B cell (primary cell): Measurements from ENCODE around the gene HIPK3. TPM values are rescaled to one million over a fixed set of nuclear protein-coding genes. Genes with fewer than 3 reads are reported as not detected.

Experiments
- ATAC-seq: fragments of 200-7000 bp; cut with Tn5 transposase; one replicate; pipeline ENCODE4 v1.10.0; 2021; ENCODE audit warnings: low read depth, mild to moderate bottlenecking, moderate number of reproducible peaks, moderate library complexity
- CTCF ChIA-PET: fragments of 350-600 bp; sonication (Branson Sonifier 250); formaldehyde crosslinking; loops from one replicate; lab custom pipeline; 2021; ENCODE audit warnings: antibody characterized with exemption, inconsistent platforms; lab: Charles Lee
- POLR2A ChIA-PET: fragments of 350-600 bp; sonication (Branson Sonifier 250); formaldehyde crosslinking; loops from one replicate; lab custom pipeline; 2021; ENCODE audit warnings: antibody characterized with exemption; lab: Charles Lee
- DNase-seq: peaks from one replicate; pipeline ENCODE4 v3.0.0; 2013
- H2AFZ ChIP-seq: 2 replicates; pipeline ENCODE4 v1.6.1; 2012; ENCODE audit warnings: mild to moderate bottlenecking, low read depth, low read length; ENCODE audit not compliant: insufficient read depth, poor library complexity, severe bottlenecking
- H3K27ac ChIP-seq, 2 donors: 1 replicate in 1 of 2; 2 replicates in 1 of 2; pipeline ENCODE4 v1.5.1; 2012 to 2013; ENCODE audit warnings: low read length in 2 of 2, mild to moderate bottlenecking in 2 of 2, moderate library complexity in 1 of 2
- H3K27me3 ChIP-seq, 4 experiments: fragments of 200-600 bp in 1 of 4; sonication (generic) in 1 of 4; replicated peaks in 1 of 4; 1 replicate in 2 of 4; 2 replicates in 2 of 4; pipeline versions ENCODE4 v1.6.1 to v1.7.0; 2013 to 2016; ENCODE audit warnings: low read length in 3 of 4, mild to moderate bottlenecking in 2 of 4, mixed read lengths in 1 of 4, moderate library complexity in 1 of 4; ENCODE audit not compliant: insufficient read depth in 4 of 4, control insufficient read depth in 3 of 4; ENCODE audit errors: control extremely low read depth in 1 of 4
- H3K36me3 ChIP-seq, 2 experiments: replicated peaks in 1 of 2; 1 replicate in 1 of 2; 2 replicates in 1 of 2; pipeline versions ENCODE4 v1.6.1 to v1.7.1; 2013; ENCODE audit warnings: low read length in 1 of 2; ENCODE audit not compliant: insufficient read depth in 2 of 2, control insufficient read depth in 1 of 2; ENCODE audit errors: control extremely low read depth in 1 of 2, extremely low read depth in 1 of 2
- H3K4me1 ChIP-seq, 2 donors: fragments of 200-600 bp in 1 of 2; sonication (generic) in 1 of 2; 1 replicate in 1 of 2; 2 replicates in 1 of 2; pipeline versions ENCODE4 v1.5.1 to v1.6.1; 2013 to 2017; ENCODE audit warnings: low read length in 2 of 2; ENCODE audit not compliant: control insufficient read depth in 2 of 2, insufficient read depth in 2 of 2
- H3K4me2 ChIP-seq: replicated peaks from 2 replicates; pipeline ENCODE3; 2012; ENCODE audit warnings: mild to moderate bottlenecking, low read depth, low read length; ENCODE audit not compliant: poor library complexity, severe bottlenecking
- H3K4me3 ChIP-seq, 5 experiments: fragments of 200-600 bp in 1 of 5; sonication (generic) in 1 of 5; 1 replicate in 3 of 5; 2 replicates in 2 of 5; pipeline versions ENCODE4 v1.5.1 to v1.7.0; 2011 to 2016; ENCODE audit warnings: low read length in 4 of 5, mild to moderate bottlenecking in 4 of 5, low read depth in 2 of 5, control low read depth in 1 of 5, moderate library complexity in 1 of 5; ENCODE audit not compliant: insufficient read depth in 1 of 5; ENCODE audit errors: control extremely low read depth in 1 of 5, extremely low read depth in 1 of 5
- H3K79me2 ChIP-seq: fragments of 200-600 bp; sonication (generic); one replicate; pipeline ENCODE4 v1.6.0; 2016; ENCODE audit warnings: low read length; ENCODE audit not compliant: control insufficient read depth, insufficient read depth
- H3K9ac ChIP-seq: fragments of 200-600 bp; sonication (generic); 2 replicates; pipeline ENCODE4 v1.6.1; 2017; ENCODE audit warnings: mild to moderate bottlenecking, low read length, moderate library complexity
- H3K9me3 ChIP-seq, 3 donors: one replicate each; pipeline versions ENCODE4 v1.6.1 to v1.7.1; 2013; ENCODE audit warnings: low read length in 2 of 3; ENCODE audit not compliant: control insufficient read depth in 2 of 3, insufficient read depth in 1 of 3; ENCODE audit errors: control extremely low read depth in 1 of 3
- H4K20me1 ChIP-seq: 2 replicates; pipeline ENCODE4 v1.6.0; 2012; ENCODE audit warnings: mild to moderate bottlenecking, low read length; ENCODE audit not compliant: insufficient read depth, control insufficient read depth, poor library complexity, severe bottlenecking
- H3K27ac Mint-ChIP-seq: one replicate; pipeline ENCODE4 v1.8.0; 2021; ENCODE audit warnings: mixed read lengths
- H3K27me3 Mint-ChIP-seq: one replicate; pipeline ENCODE4 v1.8.0; 2021; ENCODE audit warnings: mixed read lengths
- H3K4me1 Mint-ChIP-seq: one replicate; pipeline ENCODE4 v1.8.0; 2021; ENCODE audit warnings: mixed read lengths
- H3K4me3 Mint-ChIP-seq: one replicate; pipeline ENCODE4 v1.8.0; 2021; ENCODE audit warnings: mixed read lengths
- H3K9me3 Mint-ChIP-seq: one replicate; pipeline ENCODE4 v1.8.0; 2022; ENCODE audit warnings: mixed read lengths; ENCODE audit not compliant: insufficient read depth
- EZH2 ChIP-seq: IDR thresholded peaks from 2 replicates; pipeline ENCODE4 v1.6.1; 2012; ENCODE audit warnings: borderline replicate concordance, low read depth, mild to moderate bottlenecking, moderate library complexity, low read length; ENCODE audit not compliant: insufficient read depth, poor library complexity, severe bottlenecking
- WGBS: methylation state at CpG from one replicate; pipeline ENCODE4 v1.1.5; 2013; ENCODE audit warnings: missing lambda C conversion rate; ENCODE audit not compliant: insufficient coverage; 5-methylcytosine and 5-hydroxymethylcytosine counted together
- intact Hi-C: fragments of 100-400 bp; cut with micrococcal nuclease; formaldehyde crosslinking; loops from one replicate; pipeline ENCODE4 v1.10.0; 2022
- polyA plus RNA-seq: library from polyadenylated mRNA; depleted of rRNA; stranded (reverse); fragments of >200 nt; gene quantifications from 2 replicates; pipeline ENCODE4 v1.2.3, GENCODE V29; 2012
- total RNA-seq, 2 donors: library from RNA; stranded (reverse); fragments of 120-200 nt in 1 of 2; gene quantifications; 1 replicate in 1 of 2; 2 replicates in 1 of 2; pipeline versions ENCODE4 v1.2.3 to v1.2.4, GENCODE V29; 2013 to 2022
- TF ChIP-seq, protein P1 (sequence below): fragments of 200-600 bp; IDR thresholded peaks from one replicate; pipeline ENCODE4 v1.8.0; 2022; ENCODE audit warnings: antibody characterized with exemption, mild to moderate bottlenecking

The HIPK3 gene
- total and polyA plus RNA-seq, 2 donors (not counting 1 experiment from before 2014, with no cell fraction given), result 13.1 to 81.6 TPM

DNA sequence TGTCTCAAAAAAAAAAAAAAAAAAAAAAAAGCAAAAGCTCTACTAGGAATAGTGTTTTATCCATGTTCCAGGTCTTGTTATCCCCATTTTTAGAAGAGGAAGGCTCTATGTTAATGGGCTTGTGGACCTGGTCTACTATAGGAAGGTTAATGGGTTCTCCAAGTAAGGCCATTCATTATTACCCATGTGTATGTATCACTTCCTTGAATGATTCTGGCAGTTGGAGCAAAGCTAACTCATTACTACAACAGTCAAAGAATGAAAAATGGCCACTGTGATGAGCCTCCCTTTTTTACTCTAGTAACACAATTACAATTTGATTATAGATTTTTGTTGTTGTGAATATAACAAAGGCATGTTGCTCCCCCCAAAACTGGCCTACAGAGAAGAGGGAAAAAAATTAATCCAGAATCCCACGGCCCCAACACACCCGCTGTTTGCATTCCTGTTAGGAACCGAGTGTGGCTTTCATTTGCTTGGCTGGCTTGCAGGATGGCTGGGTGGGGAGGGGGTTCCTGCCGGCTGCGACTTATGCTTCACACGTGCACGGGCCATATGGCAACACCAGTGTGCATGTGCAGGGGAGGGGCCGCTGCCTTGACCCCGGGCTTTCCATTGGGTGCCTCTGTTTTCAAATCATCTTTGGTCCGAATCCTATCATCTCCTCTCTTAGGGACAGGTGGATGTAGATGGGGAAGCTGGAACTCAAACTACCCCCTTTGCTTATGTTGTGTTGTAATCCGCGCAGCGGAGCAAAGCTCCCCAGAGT is 148.8 kb downstream of the HIPK3 start:
- no peaks in the 10 kb centered on the region for H3K4me1 ChIP-seq
- DNase-seq (no peak), ATAC-seq (no peak)
- H3K9me3 Mint-ChIP-seq, result no peaks in the 10 kb centered on the region
- peaks cover 10% of the 10 kb centered on the region for H3K27me3 Mint-ChIP-seq
- no peaks in the 10 kb centered on the region for H3K36me3 ChIP-seq
- no peaks in the 10 kb centered on the region for H3K79me2 ChIP-seq
- H3K9ac ChIP-seq, result no peak overlapping the region
- H4K20me1 ChIP-seq, result no peaks in the 10 kb centered on the region
- no peak overlapping the region for H3K27ac Mint-ChIP-seq
- no peak overlapping the region for H3K4me3 Mint-ChIP-seq
- intact Hi-C loops, result no loop called here
- CTCF ChIA-PET, result no interaction called here
- H3K27me3 ChIP-seq, result peaks cover 0 to 4% (median 0%) of the 10 kb centered on the region in 4 experiments
- no peak overlapping the region for H2AFZ ChIP-seq
- no peak overlapping the region for H3K4me2 ChIP-seq
- no peak overlapping the region for H3K27ac ChIP-seq
- H3K4me3 ChIP-seq, result no peak overlapping the region
- WGBS, result 99% methylated on average over 9 of the region's 13 CpGs
- no peaks in the 10 kb centered on the region for H3K9me3 ChIP-seq
- no peak for TF ChIP-seq EZH2
- TF ChIP-seq, protein P1, sequence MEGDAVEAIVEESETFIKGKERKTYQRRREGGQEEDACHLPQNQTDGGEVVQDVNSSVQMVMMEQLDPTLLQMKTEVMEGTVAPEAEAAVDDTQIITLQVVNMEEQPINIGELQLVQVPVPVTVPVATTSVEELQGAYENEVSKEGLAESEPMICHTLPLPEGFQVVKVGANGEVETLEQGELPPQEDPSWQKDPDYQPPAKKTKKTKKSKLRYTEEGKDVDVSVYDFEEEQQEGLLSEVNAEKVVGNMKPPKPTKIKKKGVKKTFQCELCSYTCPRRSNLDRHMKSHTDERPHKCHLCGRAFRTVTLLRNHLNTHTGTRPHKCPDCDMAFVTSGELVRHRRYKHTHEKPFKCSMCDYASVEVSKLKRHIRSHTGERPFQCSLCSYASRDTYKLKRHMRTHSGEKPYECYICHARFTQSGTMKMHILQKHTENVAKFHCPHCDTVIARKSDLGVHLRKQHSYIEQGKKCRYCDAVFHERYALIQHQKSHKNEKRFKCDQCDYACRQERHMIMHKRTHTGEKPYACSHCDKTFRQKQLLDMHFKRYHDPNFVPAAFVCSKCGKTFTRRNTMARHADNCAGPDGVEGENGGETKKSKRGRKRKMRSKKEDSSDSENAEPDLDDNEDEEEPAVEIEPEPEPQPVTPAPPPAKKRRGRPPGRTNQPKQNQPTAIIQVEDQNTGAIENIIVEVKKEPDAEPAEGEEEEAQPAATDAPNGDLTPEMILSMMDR, result no peak
- POLR2A ChIA-PET, result no interaction called here
- H3K4me1 Mint-ChIP-seq, result no peaks in the 10 kb centered on the region

Other genes with a start within 250 kb of the HIPK3 start
- not detected in 2 replicates for gene DEPDC7, start 241.5 kb upstream of the HIPK3 start, total RNA-seq
- 0.07 TPM in 1 of 2 replicates, not detected in the other for gene DEPDC7, start 241.5 kb upstream of the HIPK3 start, polyA plus RNA-seq
- 19.7 and 19.8 TPM in 2 replicates for gene TCP11L1, start 217.8 kb upstream of the HIPK3 start, total RNA-seq
- gene TCP11L1, start 217.8 kb upstream of the HIPK3 start, polyA plus RNA-seq, result 6.3 and 7.7 TPM in 2 replicates
- gene CSTF3, start 95.9 kb upstream of the HIPK3 start, total RNA-seq, result 38.8 and 42.2 TPM in 2 replicates
- 14.4 and 21.2 TPM in 2 replicates for gene CSTF3, start 95.9 kb upstream of the HIPK3 start, polyA plus RNA-seq
- not detected in 2 replicates for gene KIAA1549L, start 118.7 kb downstream of the HIPK3 start, total RNA-seq
- gene KIAA1549L, start 118.7 kb downstream of the HIPK3 start, polyA plus RNA-seq, result not detected in 2 replicates